Measurements from ENCODE around the gene CEP164.

DNA sequence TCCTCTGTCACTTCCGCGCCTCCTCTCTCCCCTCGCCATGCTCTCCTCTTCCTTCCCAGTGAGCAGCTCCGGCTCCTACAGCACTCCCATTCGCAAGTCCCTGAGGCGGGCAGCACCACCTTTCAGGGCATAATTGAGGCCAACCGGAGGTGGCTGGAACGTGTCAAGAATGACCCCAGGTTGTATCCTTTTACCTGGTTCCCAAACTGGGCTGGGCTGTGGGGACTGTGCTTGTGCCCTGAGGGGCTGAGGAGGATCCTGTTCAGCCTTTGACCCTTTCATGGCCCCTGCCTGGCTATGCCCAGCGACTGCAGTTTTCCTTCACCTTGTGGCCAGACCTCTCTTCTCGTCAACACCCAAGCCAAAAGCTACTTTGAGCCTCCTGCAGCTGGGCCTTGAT, 84.1 kb downstream of the CEP164 start:
- TF ChIP-seq POLR2A (IDR thresholded peaks at IDR 0.05): no peak
- TF ChIP-seq, protein P1, sequence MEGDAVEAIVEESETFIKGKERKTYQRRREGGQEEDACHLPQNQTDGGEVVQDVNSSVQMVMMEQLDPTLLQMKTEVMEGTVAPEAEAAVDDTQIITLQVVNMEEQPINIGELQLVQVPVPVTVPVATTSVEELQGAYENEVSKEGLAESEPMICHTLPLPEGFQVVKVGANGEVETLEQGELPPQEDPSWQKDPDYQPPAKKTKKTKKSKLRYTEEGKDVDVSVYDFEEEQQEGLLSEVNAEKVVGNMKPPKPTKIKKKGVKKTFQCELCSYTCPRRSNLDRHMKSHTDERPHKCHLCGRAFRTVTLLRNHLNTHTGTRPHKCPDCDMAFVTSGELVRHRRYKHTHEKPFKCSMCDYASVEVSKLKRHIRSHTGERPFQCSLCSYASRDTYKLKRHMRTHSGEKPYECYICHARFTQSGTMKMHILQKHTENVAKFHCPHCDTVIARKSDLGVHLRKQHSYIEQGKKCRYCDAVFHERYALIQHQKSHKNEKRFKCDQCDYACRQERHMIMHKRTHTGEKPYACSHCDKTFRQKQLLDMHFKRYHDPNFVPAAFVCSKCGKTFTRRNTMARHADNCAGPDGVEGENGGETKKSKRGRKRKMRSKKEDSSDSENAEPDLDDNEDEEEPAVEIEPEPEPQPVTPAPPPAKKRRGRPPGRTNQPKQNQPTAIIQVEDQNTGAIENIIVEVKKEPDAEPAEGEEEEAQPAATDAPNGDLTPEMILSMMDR (IDR thresholded peaks at IDR 0.05 in 4 of 5, conservative IDR thresholded peaks at IDR 0.05 in 1 of 5): no peak

All from gastrocnemius medialis (tissue), 4 donors.